Measurements from ENCODE around the gene PCAT6. TPM values are rescaled to one million over a fixed set of nuclear protein-coding genes. Genes with fewer than 3 reads are reported as not detected.

The PCAT6 gene
- total and polyA plus RNA-seq, 2 of the 8 experiments (the other 6 are each of a cell fraction or from before 2014, with no cell fraction given) = 4.6 to 14.7 TPM

DNA sequence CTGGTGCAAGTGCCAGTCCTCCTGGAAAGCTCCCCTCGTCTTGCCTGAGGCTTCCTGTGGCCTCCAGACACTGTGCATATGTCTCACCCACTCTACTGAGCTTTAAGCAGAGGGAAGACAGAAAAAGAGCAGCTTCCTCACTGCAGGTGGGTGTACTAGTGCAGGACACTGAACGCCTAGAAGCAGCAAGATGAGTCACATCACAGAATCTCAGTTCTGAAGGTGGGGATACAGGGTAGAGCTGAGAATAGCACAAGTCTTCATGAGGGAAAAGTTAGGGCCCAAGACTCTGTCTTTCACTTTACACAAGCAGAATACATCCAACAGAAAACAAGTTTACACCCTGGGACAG is 37.4 kb downstream of the PCAT6 start:
- Histone ChIP-seq H3K14ac (ENCODE audit: insufficient read length) (no peak overlapping the region), H3K27ac (ENCODE audit: low read depth, low read length) (no peak overlapping the region)
- no peak for FAIRE-seq

More for the DNA sequence above, 37.4 kb downstream of the PCAT6 start:
- Histone ChIP-seq H3K4me3 (ENCODE audit: extremely low read depth in 1 of 4, insufficient read depth in 2 of 4, low read depth in 3 of 4, low read length in 4 of 4) (no peak overlapping the region), H3K23ac (ENCODE audit: insufficient read length) (no peak overlapping the region), H4K91ac (replicated peaks; ENCODE audit: insufficient read length, low read length) (no peak overlapping the region), H2BK15ac (ENCODE audit: low read length) (no peak overlapping the region), H3K36me3 (ENCODE audit: control insufficient read depth in 2 of 4, insufficient read depth in 4 of 4, low read length in 3 of 4) (peaks cover 3 to 13% (median 10%) of the 10 kb centered on the region in 4 experiments; a peak in 6 of 8 replicates), H2AK5ac (ENCODE audit: low read depth, low read length) (no peak overlapping the region), H3K4ac (replicated peaks; ENCODE audit: insufficient read length, low read depth, low read length) (no peak overlapping the region), H4K8ac (ENCODE audit: extremely low read depth, insufficient read depth, low read length) (no peak overlapping the region), H3K4me1 (replicated peaks in 1 of 4; ENCODE audit: control insufficient read depth in 3 of 4, insufficient read depth in 4 of 4, low read length in 3 of 4) (peaks cover 0 to 5% (median 0%) of the 10 kb centered on the region in 4 experiments; a peak in 1 of 7 replicates), H3K9ac (replicated peaks in 1 of 4; ENCODE audit: extremely low read depth in 1 of 4, low read depth in 3 of 4, low read length in 3 of 4) (no peak overlapping the region), H2BK20ac (ENCODE audit: low read length) (no peak overlapping the region), H3K56ac (replicated peaks; ENCODE audit: insufficient read length, low read depth, low read length) (no peak overlapping the region), H3K9me3 (ENCODE audit: insufficient read depth in 2 of 2, low read depth in 1 of 2, low read length in 1 of 2) (no peaks in the 10 kb centered on the region), H2BK120ac (replicated peaks; ENCODE audit: low read depth, low read length) (no peak overlapping the region), H3K18ac (ENCODE audit: extremely low read depth, low read length) (no peak overlapping the region), H3K79me2 (ENCODE audit: control insufficient read depth in 1 of 2, insufficient read depth in 2 of 2, low read length in 2 of 2) (no peaks in the 10 kb centered on the region; a peak in 1 of 4 replicates), H2BK12ac (ENCODE audit: low read depth, low read length) (no peak overlapping the region), H2AFZ (ENCODE audit: low read length) (no peak overlapping the region), H3K23me2 (ENCODE audit: low read depth, low read length) (no peaks in the 10 kb centered on the region), H3K4me2 (ENCODE audit: insufficient read depth in 1 of 2, low read depth in 2 of 2, low read length in 2 of 2) (no peak overlapping the region), H2BK5ac (ENCODE audit: low read depth, low read length) (no peak overlapping the region), H3K27me3 (replicated peaks in 1 of 4; ENCODE audit: control insufficient read depth in 3 of 4, extremely low read depth in 1 of 4, insufficient read depth in 3 of 4, low read length in 3 of 4) (no peaks in the 10 kb centered on the region), H4K5ac (ENCODE audit: insufficient read length, low read depth, low read length) (no peak overlapping the region), H4K20me1 (replicated peaks in 1 of 2; ENCODE audit: control insufficient read depth in 1 of 2, insufficient read depth in 2 of 2, low read length in 2 of 2) (peaks cover 3 to 7% of the 10 kb centered on the region in 2 experiments), H3K79me1 (ENCODE audit: low read depth, low read length) (peaks cover 2% of the 10 kb centered on the region; the same call in 1 of the 2 replicates)
- WGBS, 2 experiments (ENCODE audit: extremely low coverage in 1 of 2, insufficient coverage in 1 of 2, insufficient read length in 1 of 2, insufficient replicate concordance in 2 of 2, low coverage in 1 of 2, low lambda C conversion rate in 2 of 2, missing lambda C conversion rate in 1 of 2) = 79% methylated on average over 2 of the region's 2 CpGs; no CpG with 5 or more reads in 1 of the 2 experiments
- TF ChIP-seq BACH1 (IDR thresholded peaks at IDR 0.05; ENCODE audit: low read length) (no peak), KDM4A (IDR thresholded peaks at IDR 0.05; ENCODE audit: low read depth, low read length, severe bottlenecking) (no peak), SIN3A (conservative IDR thresholded peaks at IDR 0.05 in 1 of 2, IDR thresholded peaks at IDR 0.05 in 1 of 2; ENCODE audit: low read depth in 1 of 2, low read length in 2 of 2) (no peak), RBBP5 (IDR thresholded peaks at IDR 0.05; ENCODE audit: borderline replicate concordance, low read depth, low read length) (no peak), POLR2A (IDR thresholded peaks at IDR 0.05; ENCODE audit: control extremely low read depth in 1 of 2, low read depth in 2 of 2, low read length in 2 of 2) (no peak), EGR1 (IDR thresholded peaks at IDR 0.05; ENCODE audit: borderline replicate concordance, low read depth, low read length) (no peak), RXRA (IDR thresholded peaks at IDR 0.05; ENCODE audit: insufficient read depth, low read depth, low read length) (no peak), TBP (IDR thresholded peaks at IDR 0.05; ENCODE audit: low read depth, low read length) (no peak), GABPA (IDR thresholded peaks at IDR 0.05; ENCODE audit: borderline replicate concordance, insufficient read depth, low read length) (no peak), POU5F1 (IDR thresholded peaks at IDR 0.05; ENCODE audit: low read depth, low read length) (no peak)
- TF ChIP-seq, protein P1, sequence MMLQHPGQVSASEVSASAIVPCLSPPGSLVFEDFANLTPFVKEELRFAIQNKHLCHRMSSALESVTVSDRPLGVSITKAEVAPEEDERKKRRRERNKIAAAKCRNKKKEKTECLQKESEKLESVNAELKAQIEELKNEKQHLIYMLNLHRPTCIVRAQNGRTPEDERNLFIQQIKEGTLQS (IDR thresholded peaks at IDR 0.05; ENCODE audit: insufficient read depth, low read depth, low read length) = no peak
- TF ChIP-seq, protein P2, sequence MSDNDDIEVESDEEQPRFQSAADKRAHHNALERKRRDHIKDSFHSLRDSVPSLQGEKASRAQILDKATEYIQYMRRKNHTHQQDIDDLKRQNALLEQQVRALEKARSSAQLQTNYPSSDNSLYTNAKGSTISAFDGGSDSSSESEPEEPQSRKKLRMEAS (IDR thresholded peaks at IDR 0.05) = no peak
- ChIA-PET POLR2A (ENCODE audit: partially characterized antibody) (interaction anchor here (0.5 to 6.6 kb wide), 8 partner anchors 10 to 73 kb away, joined by 3 to 46 read pairs (median 4); partner anchors contain the start of genes KDM5B and PCAT6), CTCF (ENCODE audit: partially characterized antibody) (interaction anchor here (1.2 kb wide), 1 partner anchor 33 kb away, joined by 3 read pairs; no protein-coding TSS in a partner anchor)
- no peak for DNase-seq (ENCODE audit: low read depth in 1 of 2, low spot score in 2 of 2)
